ENCODE data around the gene PPIH.
"Not testable (repeated sequence)": the region's sequence is repeated elsewhere in the genome, so short reads cannot be mapped to it uniquely, and the experiment has no call there.

The PPIH gene

GRCh38 chr1:42692461-42692860 is 34.2 kb downstream of the PPIH start:
- DNase-seq (ENCODE audit: low read depth) = no peak
- H3K4me3 ChIP-seq (ENCODE audit: low read depth, low read length) = no peak overlapping the region
- TF ChIP-seq CTCF (conservative IDR thresholded peaks at IDR 0.05; ENCODE audit: low read depth, low read length) = no peak

- TF ChIP-seq CTCF (conservative IDR thresholded peaks at IDR 0.05; ENCODE audit: low read depth, low read length) = no peak
- no peak overlapping the region for H3K4me3 ChIP-seq (ENCODE audit: low read depth, low read length)
- DNase-seq (ENCODE audit: low read depth) = no peak
Measured at GRCh38 chr1:42692911-42693310, 34.7 kb downstream of the PPIH start.

- TF ChIP-seq CTCF (conservative IDR thresholded peaks at IDR 0.05; ENCODE audit: low read depth, low read length) = no peak
- DNase-seq (ENCODE audit: low read depth) = no peak
- no peak overlapping the region for H3K4me3 ChIP-seq (ENCODE audit: low read depth, low read length)
Measured at GRCh38 chr1:42698081-42698813, 40.0 kb downstream of the PPIH start.

- DNase-seq (ENCODE audit: low read depth) = no peak
- TF ChIP-seq CTCF (conservative IDR thresholded peaks at IDR 0.05; ENCODE audit: low read depth, low read length) = no peak
- no peak overlapping the region for H3K4me3 ChIP-seq (ENCODE audit: low read depth, low read length)
Measured at GRCh38 chr1:42700006-42700405, 41.8 kb downstream of the PPIH start.

- TF ChIP-seq CTCF (conservative IDR thresholded peaks at IDR 0.05; ENCODE audit: low read depth, low read length) = no peak
- no peak overlapping the region for H3K4me3 ChIP-seq (ENCODE audit: low read depth, low read length)
- no peak for DNase-seq (ENCODE audit: low read depth)
Measured at GRCh38 chr1:42703888-42704464, 45.8 kb downstream of the PPIH start.

- H3K4me3 ChIP-seq (ENCODE audit: low read depth, low read length); DNase-seq (ENCODE audit: low read depth): not testable (repeated sequence)
Measured at GRCh38 chr1:42712808-42713207, 54.6 kb downstream of the PPIH start.

GRCh38 chr1:42713293-42713692 is 55.1 kb downstream of the PPIH start:
- TF ChIP-seq CTCF (conservative IDR thresholded peaks at IDR 0.05; ENCODE audit: low read depth, low read length) = no peak

GRCh38 chr1:42714441-42714840 is 56.2 kb downstream of the PPIH start:
- not testable (repeated sequence) for H3K4me3 ChIP-seq (ENCODE audit: low read depth, low read length); DNase-seq (ENCODE audit: low read depth)

More at GRCh38 chr1:42713293-42713692, 55.1 kb downstream of the PPIH start:
- H3K4me3 ChIP-seq (ENCODE audit: low read depth, low read length) = no peak overlapping the region
- DNase-seq (ENCODE audit: low read depth) = no peak

All from choroid plexus epithelial cell (primary cell).